Choroid plexus epithelial cell (primary cell): ENCODE results near the gene GINS3.

Experiments
- DNase-seq: peaks from one replicate; pipeline ENCODE4 v3.0.0-alpha.2; 2010; ENCODE audit warnings: low read depth
- H3K4me3 ChIP-seq: 2 replicates; pipeline ENCODE4 v1.5.1; 2011; ENCODE audit warnings: low read depth, mild to moderate bottlenecking, control low read depth, low read length, moderate library complexity
- TF ChIP-seq, protein P1 (sequence below): conservative IDR thresholded peaks from 2 replicates; pipeline ENCODE4 v1.5.1; 2011; ENCODE audit warnings: low read depth, mild to moderate bottlenecking, control low read depth, inconsistent platforms, low read length, moderate library complexity

Gene GINS3

DNA sequence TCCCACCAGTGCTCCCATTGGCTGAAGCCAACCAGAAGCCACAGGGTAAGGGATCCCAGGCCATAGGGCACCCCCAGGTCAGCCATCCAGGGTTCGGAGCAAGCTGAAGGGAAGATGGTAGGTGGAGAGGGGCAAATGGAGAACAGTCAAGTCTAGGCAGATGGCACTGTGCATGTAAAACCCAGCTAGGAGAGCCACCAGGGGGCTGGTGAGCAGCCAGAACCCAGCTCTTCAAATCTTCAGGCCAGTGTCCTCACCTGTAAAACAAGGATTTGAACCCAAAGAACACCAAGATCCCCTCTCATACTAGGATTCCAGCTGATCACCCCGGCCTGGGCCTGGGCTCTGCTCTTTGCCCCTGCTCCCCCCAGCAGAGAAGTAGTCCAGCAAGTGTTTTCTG, 43.5 kb downstream of the GINS3 start:
- TF ChIP-seq, protein P1, sequence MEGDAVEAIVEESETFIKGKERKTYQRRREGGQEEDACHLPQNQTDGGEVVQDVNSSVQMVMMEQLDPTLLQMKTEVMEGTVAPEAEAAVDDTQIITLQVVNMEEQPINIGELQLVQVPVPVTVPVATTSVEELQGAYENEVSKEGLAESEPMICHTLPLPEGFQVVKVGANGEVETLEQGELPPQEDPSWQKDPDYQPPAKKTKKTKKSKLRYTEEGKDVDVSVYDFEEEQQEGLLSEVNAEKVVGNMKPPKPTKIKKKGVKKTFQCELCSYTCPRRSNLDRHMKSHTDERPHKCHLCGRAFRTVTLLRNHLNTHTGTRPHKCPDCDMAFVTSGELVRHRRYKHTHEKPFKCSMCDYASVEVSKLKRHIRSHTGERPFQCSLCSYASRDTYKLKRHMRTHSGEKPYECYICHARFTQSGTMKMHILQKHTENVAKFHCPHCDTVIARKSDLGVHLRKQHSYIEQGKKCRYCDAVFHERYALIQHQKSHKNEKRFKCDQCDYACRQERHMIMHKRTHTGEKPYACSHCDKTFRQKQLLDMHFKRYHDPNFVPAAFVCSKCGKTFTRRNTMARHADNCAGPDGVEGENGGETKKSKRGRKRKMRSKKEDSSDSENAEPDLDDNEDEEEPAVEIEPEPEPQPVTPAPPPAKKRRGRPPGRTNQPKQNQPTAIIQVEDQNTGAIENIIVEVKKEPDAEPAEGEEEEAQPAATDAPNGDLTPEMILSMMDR = no peak
- no peak overlapping the region for H3K4me3 ChIP-seq
- DNase-seq = no peak

DNA sequence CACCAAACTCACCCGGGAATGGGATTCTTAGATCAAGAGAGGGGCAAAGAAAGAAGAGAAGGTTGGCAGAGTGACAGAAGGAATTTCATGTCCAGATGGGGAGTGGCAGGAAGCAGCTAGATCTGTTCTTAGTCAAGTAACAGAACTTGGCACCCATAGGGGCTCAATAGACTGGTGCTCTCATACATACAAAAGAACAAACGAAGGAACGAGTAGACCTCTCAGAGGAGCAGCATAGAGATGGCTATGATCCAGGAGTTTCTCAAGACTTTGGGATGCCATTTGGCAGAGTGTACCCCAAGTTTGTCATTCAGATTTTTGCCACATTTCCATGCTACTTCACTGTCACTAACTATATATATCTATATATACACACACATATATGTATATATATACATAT, 47.9 kb downstream of the GINS3 start:
- TF ChIP-seq, protein P1 = no peak

DNA sequence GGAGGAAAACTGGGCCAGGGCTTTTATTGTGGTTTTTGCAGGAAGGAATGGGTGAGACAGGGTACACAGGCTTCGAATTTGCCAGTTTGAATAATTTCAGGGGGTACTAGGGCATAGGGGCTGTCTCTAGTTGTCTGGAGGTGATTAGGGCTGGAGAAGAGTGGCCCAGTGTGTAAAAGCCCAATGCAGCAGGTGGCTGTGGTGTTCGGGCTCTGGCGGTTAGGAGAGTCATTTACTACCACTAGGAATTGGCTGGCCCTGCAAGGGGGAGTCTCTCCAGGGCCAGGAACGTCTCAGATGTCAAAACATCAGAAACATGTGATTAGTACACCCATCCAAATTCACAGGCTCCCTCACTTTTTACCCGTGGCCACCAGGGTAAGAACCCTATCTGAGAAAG, 50.3 kb downstream of the GINS3 start:
- no peak for DNase-seq
- H3K4me3 ChIP-seq = no peak overlapping the region
- TF ChIP-seq, protein P1 = no peak

More for the DNA sequence above, 47.9 kb downstream of the GINS3 start:
- DNase-seq = no peak
- H3K4me3 ChIP-seq = no peak overlapping the region

DNA sequence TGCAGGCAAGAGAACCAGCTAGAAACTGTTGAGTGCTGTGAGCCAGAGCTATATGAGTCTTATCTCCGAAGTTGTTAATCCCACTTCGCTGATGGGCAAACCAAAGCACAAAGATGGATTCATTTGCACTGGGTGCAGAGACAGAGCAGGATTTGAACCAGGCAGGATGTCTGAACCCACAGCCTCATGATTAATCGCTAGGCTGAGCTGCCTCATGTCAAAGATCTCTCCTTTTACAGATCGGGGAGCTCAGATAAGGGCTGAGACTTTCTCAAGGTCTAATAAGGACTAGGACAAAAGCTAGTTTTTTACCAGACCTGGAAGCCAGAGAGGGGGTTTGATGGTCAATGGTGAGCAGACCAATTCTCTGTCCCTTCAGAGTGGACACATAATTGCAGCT, 51.5 kb downstream of the GINS3 start:
- DNase-seq = no peak
- TF ChIP-seq, protein P1 = no peak
- no peak overlapping the region for H3K4me3 ChIP-seq

DNA sequence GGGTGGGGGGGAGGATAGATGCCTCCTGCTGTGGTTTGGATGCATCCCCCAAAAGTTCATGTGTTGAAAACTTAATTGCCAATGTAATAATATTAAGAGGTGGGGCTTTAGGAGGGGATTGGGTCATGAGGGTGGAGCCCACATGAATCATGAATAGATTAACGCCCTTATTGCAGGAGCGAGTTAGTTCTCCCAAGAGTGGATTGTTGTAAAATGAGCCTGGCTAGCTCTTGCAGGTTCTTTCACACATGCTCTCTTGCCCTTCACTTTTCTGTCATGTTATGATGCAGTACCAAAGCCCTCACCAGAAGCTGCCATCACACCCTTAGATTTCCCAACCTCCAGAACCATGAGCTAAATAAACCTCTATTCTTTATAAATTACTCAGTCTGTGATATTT, 52.0 kb downstream of the GINS3 start:
- TF ChIP-seq, protein P1 = no peak
- no peak for DNase-seq
- H3K4me3 ChIP-seq = no peak overlapping the region

DNA sequence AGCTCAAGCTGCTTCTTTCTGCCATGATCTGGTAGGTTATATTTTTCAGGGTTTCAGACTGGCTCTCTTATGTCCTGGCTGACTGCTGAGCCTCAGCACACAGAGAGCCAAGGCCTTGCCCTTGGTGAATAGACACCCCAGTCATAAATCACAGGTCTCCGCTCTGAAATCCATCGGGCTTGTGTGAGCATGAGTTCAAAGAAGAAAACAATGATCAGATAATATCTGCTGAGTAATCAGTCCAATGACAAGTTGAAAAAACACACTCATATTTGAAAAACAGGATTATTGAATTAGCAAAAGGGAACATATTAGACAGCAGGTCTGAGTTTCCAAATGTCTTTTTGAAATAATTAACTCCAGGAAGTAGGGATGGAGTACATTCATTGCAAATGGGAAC, 56.6 kb downstream of the GINS3 start:
- no peak overlapping the region for H3K4me3 ChIP-seq
- no peak for DNase-seq
- TF ChIP-seq, protein P1 = no peak

DNA sequence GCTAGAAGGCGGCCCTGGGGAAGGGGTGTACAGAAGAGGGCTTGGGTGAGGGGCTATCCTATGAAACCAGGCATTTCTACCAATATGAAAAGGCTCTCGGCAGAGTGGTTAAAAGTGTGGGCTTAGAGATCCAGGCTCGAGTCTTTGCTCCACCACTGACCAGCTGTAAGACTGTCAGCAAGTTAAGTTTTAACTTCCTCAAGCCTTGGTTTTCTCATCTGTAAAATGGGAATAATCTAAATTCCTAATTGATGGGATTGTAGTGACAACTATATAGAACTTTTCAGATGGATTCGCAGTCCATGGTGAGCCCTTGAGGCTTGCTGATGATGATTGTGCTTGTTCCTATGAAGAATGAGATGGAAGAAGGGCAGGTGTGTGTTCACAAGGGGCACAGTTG, 57.0 kb downstream of the GINS3 start:
- no peak for DNase-seq
- TF ChIP-seq, protein P1 = no peak
- H3K4me3 ChIP-seq = no peak overlapping the region
